ENCODE measurements around the gene ARHGEF38. TPM values are rescaled to one million over a fixed set of nuclear protein-coding genes. Genes with fewer than 3 reads are reported as not detected.

Gene ARHGEF38
- total RNA-seq, 1 donor from 2014 or later: not detected

DNA sequence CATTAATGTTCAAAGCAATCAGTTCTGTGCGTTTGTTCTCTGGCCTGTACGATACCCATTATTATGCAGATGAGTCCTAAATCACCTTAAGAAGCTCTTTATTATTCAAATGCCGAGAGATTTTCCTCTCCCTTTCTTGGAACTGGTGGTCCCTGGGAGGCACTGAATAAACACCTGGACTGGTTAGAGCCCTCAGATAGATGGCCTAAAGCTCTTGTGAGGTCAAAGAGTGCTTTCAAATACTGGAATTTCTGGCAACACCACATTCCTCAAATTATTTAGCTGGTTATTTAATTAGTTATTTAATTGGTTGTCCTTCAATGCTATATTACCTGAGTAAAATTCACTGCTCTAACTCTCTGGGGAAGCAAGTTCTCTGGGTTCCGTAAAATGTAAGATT, 3.0 kb downstream of the ARHGEF38 start:
- H3K4me3 ChIP-seq (ENCODE audit: insufficient read depth, low read depth, low read length): no peak overlapping the region
- H3K9me3 ChIP-seq (ENCODE audit: insufficient read depth, low read depth, low read length): no peaks in the 10 kb centered on the region
- Mint-ChIP-seq H3K27me3 (ENCODE audit: low read depth, unreplicated experiment) (no peaks in the 10 kb centered on the region), H3K27ac (ENCODE audit: unreplicated experiment) (no peak overlapping the region), H3K4me3 (ENCODE audit: unreplicated experiment) (no peak overlapping the region), H3K9me3 (ENCODE audit: unreplicated experiment) (no peaks in the 10 kb centered on the region), H3K36me3 (ENCODE audit: low read depth, unreplicated experiment) (no peaks in the 10 kb centered on the region), H3K4me1 (ENCODE audit: low read depth, unreplicated experiment) (peaks cover 22% of the 10 kb centered on the region)
- no peaks in the 10 kb centered on the region for H3K36me3 ChIP-seq (ENCODE audit: insufficient read depth, low read length)
- H4K20me1 ChIP-seq (ENCODE audit: insufficient read depth, low read length): no peaks in the 10 kb centered on the region
- no peak overlapping the region for H3K9ac ChIP-seq (ENCODE audit: low read length)
- no peak overlapping the region for H3K4me2 ChIP-seq (ENCODE audit: low read length)
- H3K4me1 ChIP-seq (ENCODE audit: insufficient read depth, low read length): no peaks in the 10 kb centered on the region
- TF ChIP-seq, protein P1, sequence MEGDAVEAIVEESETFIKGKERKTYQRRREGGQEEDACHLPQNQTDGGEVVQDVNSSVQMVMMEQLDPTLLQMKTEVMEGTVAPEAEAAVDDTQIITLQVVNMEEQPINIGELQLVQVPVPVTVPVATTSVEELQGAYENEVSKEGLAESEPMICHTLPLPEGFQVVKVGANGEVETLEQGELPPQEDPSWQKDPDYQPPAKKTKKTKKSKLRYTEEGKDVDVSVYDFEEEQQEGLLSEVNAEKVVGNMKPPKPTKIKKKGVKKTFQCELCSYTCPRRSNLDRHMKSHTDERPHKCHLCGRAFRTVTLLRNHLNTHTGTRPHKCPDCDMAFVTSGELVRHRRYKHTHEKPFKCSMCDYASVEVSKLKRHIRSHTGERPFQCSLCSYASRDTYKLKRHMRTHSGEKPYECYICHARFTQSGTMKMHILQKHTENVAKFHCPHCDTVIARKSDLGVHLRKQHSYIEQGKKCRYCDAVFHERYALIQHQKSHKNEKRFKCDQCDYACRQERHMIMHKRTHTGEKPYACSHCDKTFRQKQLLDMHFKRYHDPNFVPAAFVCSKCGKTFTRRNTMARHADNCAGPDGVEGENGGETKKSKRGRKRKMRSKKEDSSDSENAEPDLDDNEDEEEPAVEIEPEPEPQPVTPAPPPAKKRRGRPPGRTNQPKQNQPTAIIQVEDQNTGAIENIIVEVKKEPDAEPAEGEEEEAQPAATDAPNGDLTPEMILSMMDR (IDR thresholded peaks at IDR 0.05; ENCODE audit: insufficient read depth, low read depth, low read length): no peak
- no peak for TF ChIP-seq EZH2 (IDR thresholded peaks at IDR 0.05; ENCODE audit: insufficient read depth, low read length)
- no peak for DNase-seq (ENCODE audit: low read depth)
- H2AFZ ChIP-seq (ENCODE audit: low read depth, low read length): no peak overlapping the region
- no peaks in the 10 kb centered on the region for H3K27me3 ChIP-seq (ENCODE audit: insufficient read depth, low read length)
- H3K27ac ChIP-seq (ENCODE audit: low read depth, low read length): no peak overlapping the region
- no peaks in the 10 kb centered on the region for H3K79me2 ChIP-seq (ENCODE audit: insufficient read depth, low read length)
- FAIRE-seq: no peak

DNA sequence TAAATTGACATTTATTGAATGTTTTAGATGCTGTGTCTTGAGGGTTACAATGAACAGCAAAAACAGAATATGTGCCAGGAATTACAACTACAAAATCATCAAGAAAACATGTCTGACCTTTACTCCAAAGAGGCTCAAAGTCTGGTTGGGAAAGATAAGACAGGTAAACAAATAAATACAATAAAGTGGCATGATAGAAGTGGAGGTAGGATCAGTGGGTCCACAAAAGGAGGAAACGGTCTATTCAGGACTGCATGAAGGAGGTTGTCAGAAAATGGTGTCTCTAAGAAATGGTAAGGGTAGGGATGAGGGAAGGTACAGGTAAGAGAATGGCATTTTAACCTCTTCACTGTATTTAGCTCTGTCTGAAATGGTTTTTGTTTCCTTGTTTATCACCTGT, 3.8 kb downstream of the ARHGEF38 start:
- no peaks in the 10 kb centered on the region for H3K79me2 ChIP-seq (ENCODE audit: insufficient read depth, low read length)

DNA sequence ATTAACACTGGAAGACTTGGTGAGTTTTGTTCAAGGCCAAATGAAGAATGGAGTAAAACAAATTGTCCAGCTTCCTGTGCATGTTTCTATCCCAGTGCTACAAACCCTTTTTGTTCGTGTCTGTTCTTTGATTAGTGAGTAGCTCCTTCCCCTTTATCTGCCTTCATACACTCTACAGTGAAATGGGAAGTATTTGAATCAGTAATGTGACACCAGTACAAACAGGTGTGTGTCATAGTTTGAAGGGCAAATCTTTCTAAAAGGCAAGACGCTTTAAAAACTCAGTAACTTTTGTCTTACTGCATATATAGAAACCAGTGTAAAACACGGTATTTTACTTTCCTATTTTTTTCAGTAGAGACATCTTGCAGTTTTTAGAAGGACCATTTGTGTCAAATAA, 5.9 kb downstream of the ARHGEF38 start:
- Histone ChIP-seq H3K9me3 (ENCODE audit: insufficient read depth, low read depth, low read length) (no peaks in the 10 kb centered on the region), H3K27ac (ENCODE audit: low read depth, low read length) (no peak overlapping the region), H3K27me3 (ENCODE audit: insufficient read depth, low read length) (no peaks in the 10 kb centered on the region), H3K36me3 (ENCODE audit: insufficient read depth, low read length) (no peaks in the 10 kb centered on the region), H3K79me2 (ENCODE audit: insufficient read depth, low read length) (no peaks in the 10 kb centered on the region), H3K4me1 (ENCODE audit: insufficient read depth, low read length) (no peaks in the 10 kb centered on the region), H2AFZ (ENCODE audit: low read depth, low read length) (no peak overlapping the region), H3K4me2 (ENCODE audit: low read length) (no peak overlapping the region), H3K4me3 (ENCODE audit: insufficient read depth, low read depth, low read length) (no peak overlapping the region), H4K20me1 (ENCODE audit: insufficient read depth, low read length) (no peaks in the 10 kb centered on the region), H3K9ac (ENCODE audit: low read length) (no peak overlapping the region)
- H3K36me3 Mint-ChIP-seq (ENCODE audit: low read depth, unreplicated experiment): no peaks in the 10 kb centered on the region
- H3K4me3 Mint-ChIP-seq (ENCODE audit: unreplicated experiment): no peak overlapping the region
- no peak overlapping the region for H3K27ac Mint-ChIP-seq (ENCODE audit: unreplicated experiment)
- peaks cover 13% of the 10 kb centered on the region for H3K4me1 Mint-ChIP-seq (ENCODE audit: low read depth, unreplicated experiment)
- peaks cover 3% of the 10 kb centered on the region for H3K27me3 Mint-ChIP-seq (ENCODE audit: low read depth, unreplicated experiment)
- DNase-seq (ENCODE audit: low read depth) (no peak), FAIRE-seq (no peak)
- no peaks in the 10 kb centered on the region for H3K9me3 Mint-ChIP-seq (ENCODE audit: unreplicated experiment)
- no peak for TF ChIP-seq EZH2 (IDR thresholded peaks at IDR 0.05; ENCODE audit: insufficient read depth, low read length)
- TF ChIP-seq, protein P1 (IDR thresholded peaks at IDR 0.05; ENCODE audit: insufficient read depth, low read depth, low read length): no peak

More for the DNA sequence above, 3.8 kb downstream of the ARHGEF38 start:
- Mint-ChIP-seq H3K27ac (ENCODE audit: unreplicated experiment) (no peak overlapping the region), H3K9me3 (ENCODE audit: unreplicated experiment) (no peaks in the 10 kb centered on the region), H3K4me3 (ENCODE audit: unreplicated experiment) (no peak overlapping the region), H3K4me1 (ENCODE audit: low read depth, unreplicated experiment) (peaks cover 24% of the 10 kb centered on the region), H3K27me3 (ENCODE audit: low read depth, unreplicated experiment) (no peaks in the 10 kb centered on the region), H3K36me3 (ENCODE audit: low read depth, unreplicated experiment) (no peaks in the 10 kb centered on the region)
- H3K36me3 ChIP-seq (ENCODE audit: insufficient read depth, low read length): no peaks in the 10 kb centered on the region
- no peak overlapping the region for H3K4me2 ChIP-seq (ENCODE audit: low read length)
- no peaks in the 10 kb centered on the region for H3K27me3 ChIP-seq (ENCODE audit: insufficient read depth, low read length)
- H3K9ac ChIP-seq (ENCODE audit: low read length): no peak overlapping the region
- no peak overlapping the region for H3K27ac ChIP-seq (ENCODE audit: low read depth, low read length)
- TF ChIP-seq, protein P1 (IDR thresholded peaks at IDR 0.05; ENCODE audit: insufficient read depth, low read depth, low read length): no peak
- TF ChIP-seq EZH2 (IDR thresholded peaks at IDR 0.05; ENCODE audit: insufficient read depth, low read length): no peak
- H3K4me1 ChIP-seq (ENCODE audit: insufficient read depth, low read length): no peaks in the 10 kb centered on the region
- FAIRE-seq: no peak
- H2AFZ ChIP-seq (ENCODE audit: low read depth, low read length): no peak overlapping the region
- DNase-seq (ENCODE audit: low read depth): no peak
- H3K9me3 ChIP-seq (ENCODE audit: insufficient read depth, low read depth, low read length): no peaks in the 10 kb centered on the region
- no peak overlapping the region for H3K4me3 ChIP-seq (ENCODE audit: insufficient read depth, low read depth, low read length)
- no peaks in the 10 kb centered on the region for H4K20me1 ChIP-seq (ENCODE audit: insufficient read depth, low read length)

All from astrocyte (in vitro differentiated cells and primary cell).